ENCODE data around the gene STAB2.

STAB2 gene

DNA sequence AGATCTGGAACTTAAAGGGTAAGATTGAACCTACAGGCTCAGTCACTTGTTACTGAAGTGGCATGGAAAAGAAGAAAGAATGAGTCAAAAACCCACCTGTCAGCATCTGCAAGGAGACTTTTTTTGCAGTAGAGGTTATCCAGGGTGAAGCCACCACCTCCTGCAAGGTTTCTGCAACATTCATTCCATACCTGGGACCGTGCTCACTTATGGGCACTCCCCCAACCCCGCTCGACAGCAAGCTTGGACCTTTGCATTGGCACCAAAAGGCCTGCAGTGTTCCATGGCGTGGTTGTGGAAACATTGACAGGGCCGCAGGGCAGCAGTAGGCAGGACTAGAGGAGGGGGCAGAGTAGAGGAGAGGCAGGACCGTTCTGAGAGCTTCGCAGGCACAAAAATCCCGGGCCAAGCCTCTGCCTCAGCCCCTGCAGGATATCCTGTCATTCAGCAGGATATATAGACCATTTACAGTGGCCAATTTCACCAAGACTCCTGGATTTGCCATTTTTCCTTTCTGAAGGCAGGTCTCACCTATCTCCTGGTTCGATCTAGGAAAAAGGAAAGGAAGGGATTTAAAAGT, at the start of gene STAB2:
TSS of gene STAB2 (plus strand) at position 483 of the 580 bp plus-strand sequence. CDS start 204 bp downstream, outside the sequence.
- DNase-seq: no peak

- no peak for DNase-seq
These were observed 48.7 kb upstream of the STAB2 start for GRCh38 chr12:103538397-103538796.

- DNase-seq: no peak
These were observed 46.8 kb upstream of the STAB2 start for GRCh38 chr12:103540319-103540718.

GRCh38 chr12:103542078-103542477, 45.0 kb upstream of the STAB2 start:
- DNase-seq: no peak

DNA sequence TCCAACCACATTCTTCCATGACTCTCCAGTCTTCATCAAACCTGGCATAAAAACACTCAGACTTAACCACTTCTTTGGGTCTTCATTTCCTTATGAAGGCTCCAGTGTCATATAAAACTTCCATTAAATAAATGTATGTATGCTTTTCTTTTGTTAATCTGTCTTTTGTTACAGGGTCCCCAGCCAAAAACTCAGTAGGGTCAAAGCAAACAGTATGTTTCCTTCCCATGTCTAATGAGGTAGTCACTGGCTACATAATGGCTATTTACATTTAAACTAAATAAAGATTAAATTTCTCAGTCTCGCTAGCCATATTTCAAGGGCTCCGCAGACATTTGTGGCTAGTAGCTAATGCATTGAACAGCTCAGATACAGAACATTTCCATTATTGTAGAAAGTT, 40.1 kb upstream of the STAB2 start:
- DNase-seq: no peak

GRCh38 chr12:103547376-103547775, 39.7 kb upstream of the STAB2 start:
- no peak for DNase-seq

- no peak for DNase-seq
These were observed 39.1 kb upstream of the STAB2 start for GRCh38 chr12:103547929-103548328.

GRCh38 chr12:103548622-103549601, 38.2 kb upstream of the STAB2 start:
- peak; percentile 75 to 79 for DNase-seq

DNA sequence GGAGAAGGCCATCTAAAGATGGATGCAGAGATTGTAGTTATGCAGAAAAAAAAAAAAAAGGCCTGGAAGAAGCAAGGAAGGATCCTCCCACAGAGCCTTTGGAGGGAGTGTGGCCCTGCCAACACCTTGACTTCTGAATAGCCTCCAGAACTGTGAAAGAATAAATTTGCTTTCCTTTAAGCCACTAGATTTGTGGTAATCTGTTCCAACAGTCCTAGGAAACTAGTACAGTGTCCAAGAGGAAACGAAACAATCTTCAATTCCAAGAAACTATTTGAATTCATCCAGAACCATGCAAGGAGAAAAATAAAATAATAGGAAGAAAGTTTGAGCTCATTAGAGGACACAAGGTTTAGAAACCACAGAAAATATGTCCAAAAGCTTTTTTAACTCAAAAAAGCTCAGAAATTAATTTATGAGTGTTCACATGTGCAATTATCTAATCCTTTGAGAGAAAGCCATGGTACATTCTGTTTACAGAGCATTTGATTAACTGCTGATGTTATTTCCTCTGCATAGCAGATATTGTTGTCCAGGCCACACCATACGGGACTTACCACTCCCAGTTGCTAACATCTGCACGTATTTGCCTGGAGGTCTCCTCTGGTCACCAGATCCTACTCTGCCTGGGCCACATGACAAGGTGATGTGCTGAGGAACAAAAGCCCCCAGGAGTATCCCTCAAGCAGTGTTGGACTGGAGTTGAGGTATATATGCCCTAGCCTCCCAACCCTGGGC, 30.0 kb upstream of the STAB2 start:
- no peak for DNase-seq

DNA sequence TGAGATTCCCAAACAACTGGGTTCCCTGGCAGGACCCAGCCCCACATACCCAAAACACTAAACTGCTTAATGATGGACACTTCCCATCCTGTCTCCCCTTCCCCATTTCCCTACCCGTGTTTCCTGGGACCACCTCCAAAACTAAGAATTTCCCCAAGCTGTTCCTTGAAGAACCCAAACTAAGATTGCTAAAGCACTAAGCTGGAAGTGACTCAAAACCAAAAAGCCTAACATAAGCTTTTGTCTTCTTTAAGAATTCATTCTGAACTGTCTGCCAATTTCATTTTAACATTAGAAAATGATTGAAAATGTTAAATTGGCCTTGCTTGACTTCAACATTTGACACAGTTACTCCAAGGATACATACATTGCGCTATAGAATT, 29.5 kb upstream of the STAB2 start:
- DNase-seq: no peak

DNA sequence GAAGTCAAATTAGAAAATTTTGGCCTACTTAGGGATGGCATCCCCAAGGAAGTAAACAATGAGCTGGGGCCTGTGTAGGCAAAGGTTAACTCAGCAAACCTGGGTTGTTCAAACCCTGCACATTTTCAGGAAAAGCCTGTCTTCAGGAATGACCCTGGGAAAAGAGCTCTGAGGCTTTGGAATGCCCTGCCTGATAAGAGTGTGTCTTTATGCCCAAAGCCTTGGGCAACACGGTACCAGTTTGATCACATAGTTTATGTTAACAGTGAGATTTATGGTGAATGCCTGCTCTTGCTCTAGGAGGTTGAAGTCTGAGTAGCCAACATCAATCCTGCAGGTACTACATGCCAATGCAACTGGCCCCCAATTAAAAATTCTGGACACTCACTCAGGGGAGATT, 28.2 kb upstream of the STAB2 start:
- no peak for DNase-seq

DNA sequence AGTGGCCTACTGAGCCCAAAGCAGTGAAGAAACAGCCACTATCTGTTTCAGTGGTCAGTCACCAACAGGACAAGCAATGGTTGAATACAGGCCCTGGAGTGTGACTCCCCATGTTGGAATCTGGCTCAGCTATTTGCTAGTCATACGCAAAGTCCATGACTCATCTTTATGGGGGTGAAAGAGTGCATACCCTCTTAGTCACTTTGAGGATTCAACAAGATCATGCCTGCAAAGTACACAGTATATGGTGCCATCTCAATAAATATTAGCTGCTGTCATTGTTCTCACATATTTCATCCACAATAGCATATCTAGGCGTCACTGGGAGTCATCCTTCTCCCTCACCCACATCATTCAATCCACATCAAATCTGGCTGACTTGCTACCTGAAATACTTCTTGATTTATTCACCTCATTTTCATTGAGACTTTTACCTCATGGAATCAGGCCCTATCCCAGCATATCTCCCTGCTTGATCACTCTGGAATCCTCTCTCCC, 26.4 kb upstream of the STAB2 start:
- DNase-seq: no peak

- DNase-seq: no peak
These were observed 25.9 kb upstream of the STAB2 start for GRCh38 chr12:103561174-103561573.

GRCh38 chr12:103566398-103566797, 20.7 kb upstream of the STAB2 start:
- no peak for DNase-seq

- no peak for DNase-seq
These were observed 17.8 kb upstream of the STAB2 start for GRCh38 chr12:103569278-103569677.

- DNase-seq: no peak
These were observed 15.8 kb upstream of the STAB2 start for GRCh38 chr12:103571286-103571685.

DNA sequence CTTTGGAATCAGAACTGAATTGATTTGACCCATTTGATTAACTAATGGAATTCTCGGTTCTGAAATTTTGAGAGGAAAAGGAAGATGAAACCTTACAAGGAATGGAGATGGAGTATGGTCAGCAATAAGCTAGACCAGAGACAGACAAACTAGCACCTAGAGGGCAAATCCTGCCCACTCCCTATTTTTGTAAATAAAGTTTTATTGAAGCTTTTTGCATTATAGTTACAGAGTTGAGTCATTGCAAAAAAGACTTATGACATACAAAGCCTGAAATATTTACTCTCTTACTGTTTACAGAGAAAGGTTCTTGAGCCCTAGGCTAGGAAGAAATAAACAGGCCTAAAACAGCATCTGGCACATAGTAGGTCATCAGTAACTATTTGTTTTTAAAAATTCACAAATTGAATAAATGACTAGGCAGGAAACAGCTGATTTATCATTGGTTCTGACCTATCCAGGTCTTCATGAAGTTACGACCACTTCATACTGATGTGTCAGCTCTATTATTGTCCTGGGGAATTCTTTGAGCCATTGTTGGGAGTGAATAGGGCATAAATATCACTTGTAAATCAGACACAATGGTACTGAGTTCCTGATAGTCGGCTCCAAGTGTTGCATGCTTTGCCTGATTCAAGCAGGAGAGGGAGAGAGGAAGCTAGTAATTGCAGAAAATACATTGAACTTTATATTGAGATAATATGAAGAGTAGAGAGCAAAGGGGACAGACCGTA, 14.6 kb upstream of the STAB2 start:
- no peak for DNase-seq

DNA sequence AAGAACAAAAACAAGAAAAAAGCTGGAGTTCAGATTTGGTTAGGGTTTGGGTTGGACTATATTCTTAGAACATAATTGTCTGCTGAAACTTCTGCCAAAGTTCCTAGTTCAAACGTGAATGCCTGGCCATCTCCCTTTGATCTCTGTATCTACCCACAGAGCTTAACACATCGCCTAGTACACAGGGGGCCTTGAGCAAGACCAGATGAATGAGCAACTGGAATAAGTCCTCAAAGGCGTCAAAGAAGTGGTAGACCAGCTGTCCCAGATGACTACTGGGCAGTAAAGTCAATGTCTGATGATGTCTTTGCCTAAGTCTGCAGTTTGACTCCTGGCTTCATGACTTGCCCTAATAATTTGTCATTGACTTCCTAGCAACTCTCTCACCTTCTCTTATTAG, 13.9 kb upstream of the STAB2 start:
- no peak for DNase-seq

- DNase-seq: no peak
These were observed 8.1 kb upstream of the STAB2 start for GRCh38 chr12:103578926-103579325.

GRCh38 chr12:103580026-103580425, 7.0 kb upstream of the STAB2 start:
- DNase-seq: no peak

GRCh38 chr12:103583008-103583407, 4.1 kb upstream of the STAB2 start:
- DNase-seq: no peak

DNA sequence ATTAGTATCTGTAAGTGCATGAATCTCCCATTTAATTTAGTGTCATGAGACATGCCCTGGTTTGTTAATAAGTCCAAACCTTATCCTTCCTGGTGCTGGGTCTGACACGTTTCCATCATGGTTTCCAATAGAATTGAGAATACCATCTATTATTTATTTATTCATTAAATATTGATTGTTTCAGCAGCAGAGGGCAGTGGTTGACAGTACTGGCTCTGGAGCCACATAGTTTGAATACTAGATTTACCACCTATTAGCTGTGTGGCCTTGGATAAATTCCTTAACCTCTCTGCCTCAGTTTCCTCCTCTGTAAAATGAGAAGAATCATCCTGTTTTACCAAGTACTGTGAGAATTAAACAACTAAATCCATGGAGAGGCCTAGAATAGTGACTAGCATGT, 941 bp upstream of the STAB2 start:
- DNase-seq: no peak

- no peak for DNase-seq
These were observed 1.6 kb downstream of the STAB2 start for GRCh38 chr12:103588680-103589079.
